H1 (cell line): ENCODE measurements around the gene STXBP5. TPM values are rescaled to one million over a fixed set of nuclear protein-coding genes. Genes with fewer than 3 reads are reported as not detected.

Experiments
- BCL11A ChIP-seq, 2 experiments: IDR thresholded peaks; one replicate each; pipeline ENCODE4 v1.6.1; 2011; ENCODE audit warnings: low read depth in 2 of 2, low read length in 2 of 2, mild to moderate bottlenecking in 2 of 2
- SAP30 ChIP-seq: fragments of 300-600 bp; sonication (generic); IDR thresholded peaks from 2 replicates; pipeline ENCODE4 v1.7.1; 2012; ENCODE audit warnings: low read length, moderate library complexity, mild to moderate bottlenecking, inconsistent platforms; ENCODE audit not compliant: insufficient read depth, insufficient replicate concordance
- TBP ChIP-seq: IDR thresholded peaks from 2 replicates; pipeline ENCODE4 v1.6.1; 2011; ENCODE audit warnings: low read depth, low read length, improper control_type of control experiment
- polyA plus RNA-seq, 7 experiments: library from polyadenylated mRNA; depleted of rRNA in 3 of 7; stranded (reverse) in 5 of 7; unstranded in 2 of 7; fragments of >200 nt in 5 of 7; fragments of 200-250 nt in 2 of 7; gene quantifications; 1 replicate in 5 of 7; 2 replicates in 1 of 7; 4 replicates in 1 of 7; pipeline versions ENCODE4 v1.2.1 to v1.2.3, GENCODE V29; 2011 to 2013; ENCODE audit warnings: missing spikeins in 2 of 7, mixed read lengths in 2 of 7
- total RNA-seq: library from RNA; stranded (reverse); fragmentation: NEBNext Ultra II Directional; extraction: Animal tissue kit (Norgen Biotek cat#: 25700); gene quantifications from 2 replicates; pipeline ENCODE4 v1.2.1, GENCODE V29; 2021
- TF ChIP-seq, protein P1 (sequence below): IDR thresholded peaks from 2 replicates; pipeline ENCODE4 v1.6.1; 2012; ENCODE audit warnings: inconsistent platforms

Gene STXBP5
- total and polyA plus RNA-seq, 2 of the 8 experiments (the other 6 are each of a cell fraction or from before 2014, with no cell fraction given) = 2.7 to 10.8 TPM

DNA sequence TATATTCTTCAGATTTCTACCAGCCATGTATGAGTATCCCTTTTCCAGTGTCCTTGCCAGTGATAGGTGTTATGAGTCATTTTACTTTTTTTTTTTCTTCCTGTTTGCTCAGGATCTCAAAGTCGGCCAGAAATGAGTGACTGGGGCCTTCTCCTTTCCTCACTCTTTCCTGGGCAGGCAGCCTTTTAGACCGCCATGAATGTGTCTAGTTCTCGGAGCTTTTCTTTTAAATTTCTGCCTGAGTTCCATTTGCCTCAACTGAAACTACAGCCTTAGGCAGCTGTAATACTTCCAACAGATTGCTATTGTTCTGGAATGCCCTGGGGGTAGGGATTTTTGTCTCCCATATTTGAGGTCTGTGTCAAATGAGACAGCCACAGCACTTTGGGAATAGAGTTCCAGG, 83.7 kb downstream of the STXBP5 start (continued):
- TF ChIP-seq BCL11A (IDR thresholded peaks at IDR 0.05; ENCODE audit: low read depth in 2 of 2, low read length in 2 of 2) = no peak
- TF ChIP-seq, protein P1, sequence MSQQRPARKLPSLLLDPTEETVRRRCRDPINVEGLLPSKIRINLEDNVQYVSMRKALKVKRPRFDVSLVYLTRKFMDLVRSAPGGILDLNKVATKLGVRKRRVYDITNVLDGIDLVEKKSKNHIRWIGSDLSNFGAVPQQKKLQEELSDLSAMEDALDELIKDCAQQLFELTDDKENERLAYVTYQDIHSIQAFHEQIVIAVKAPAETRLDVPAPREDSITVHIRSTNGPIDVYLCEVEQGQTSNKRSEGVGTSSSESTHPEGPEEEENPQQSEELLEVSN = no peak
- no peak for TF ChIP-seq SAP30
- TF ChIP-seq TBP = no peak
